C4-2B (cell line): ENCODE measurements around the gene SOCS1.

Experiments used
- CTCF ChIP-seq: fragments of 450-650 bp; conservative IDR thresholded peaks from 2 replicates; pipeline ENCODE4 v1.5.1; 2017; ENCODE audit warnings: mild to moderate bottlenecking
- ZFX ChIP-seq: fragments of 450-650 bp; IDR thresholded peaks from 2 replicates; pipeline ENCODE4 v1.6.1; 2017

- TF ChIP-seq CTCF (no peak), ZFX (no peak)
Measured at GRCh38 chr16:11234884-11235702, 20.9 kb downstream of the SOCS1 start.
